Common myeloid progenitor, CD34-positive (primary cell): ENCODE measurements around the gene THRB.

Source experiments
- CTCF ChIA-PET: fragments of 350-600 bp; sonication (Branson Sonifier 250); formaldehyde crosslinking; loops from one replicate; lab custom pipeline; 2021; ENCODE audit warnings: antibody characterized with exemption; lab: Charles Lee
- POLR2A ChIA-PET: fragments of 350-600 bp; sonication (Branson Sonifier 250); formaldehyde crosslinking; loops from one replicate; lab custom pipeline; 2021; ENCODE audit warnings: antibody characterized with exemption; lab: Charles Lee
- DNase-seq, 3 donors: peaks; one replicate each; pipeline versions ENCODE4 v3.0.0 to v3.0.0-alpha.2; 2013
- H3K27ac ChIP-seq, 2 experiments: 1 replicate in 1 of 2; 2 replicates in 1 of 2; pipeline ENCODE4 v1.7.0; 2013; ENCODE audit warnings: inconsistent platforms in 2 of 2, low read length in 2 of 2, mild to moderate bottlenecking in 2 of 2, low read depth in 1 of 2, moderate library complexity in 1 of 2; ENCODE audit not compliant: severe bottlenecking in 2 of 2, insufficient read depth in 1 of 2, poor library complexity in 1 of 2
- H3K27me3 ChIP-seq, 5 experiments: replicated peaks in 2 of 5; 1 replicate in 3 of 5; 2 replicates in 2 of 5; pipeline versions ENCODE4 v1.6.1 to v1.7.0; 2013; ENCODE audit warnings: low read length in 4 of 5, mild to moderate bottlenecking in 2 of 5, moderate library complexity in 2 of 5, inconsistent platforms in 1 of 5; ENCODE audit not compliant: insufficient read depth in 5 of 5, control insufficient read depth in 4 of 5
- H3K36me3 ChIP-seq, 4 experiments: 1 replicate in 2 of 4; 2 replicates in 2 of 4; pipeline versions ENCODE4 v1.6.1 to v1.7.0; 2013; ENCODE audit warnings: low read length in 3 of 4, control low read depth in 1 of 4, mild to moderate bottlenecking in 1 of 4; ENCODE audit not compliant: control insufficient read depth in 4 of 4, insufficient read depth in 4 of 4
- H3K4me1 ChIP-seq, 4 experiments: 1 replicate in 3 of 4; 2 replicates in 1 of 4; pipeline versions ENCODE4 v1.6.1 to v1.7.1; 2013; ENCODE audit warnings: low read length in 3 of 4, mild to moderate bottlenecking in 3 of 4, control low read depth in 1 of 4, inconsistent platforms in 1 of 4, moderate library complexity in 1 of 4; ENCODE audit not compliant: control insufficient read depth in 4 of 4, insufficient read depth in 4 of 4; ENCODE audit errors: control extremely low read depth in 1 of 4
- H3K4me3 ChIP-seq, 7 experiments: 1 replicate in 4 of 7; 2 replicates in 3 of 7; pipeline versions ENCODE4 v1.5.1 to v1.7.0; 2013; ENCODE audit warnings: mild to moderate bottlenecking in 7 of 7, low read length in 6 of 7, moderate library complexity in 6 of 7, inconsistent platforms in 2 of 7, low read depth in 2 of 7, control low read depth in 1 of 7; ENCODE audit not compliant: insufficient read depth in 4 of 7, control insufficient read depth in 1 of 7; ENCODE audit errors: extremely low read depth in 1 of 7
- H3K9me3 ChIP-seq, 5 experiments: 1 replicate in 4 of 5; 2 replicates in 1 of 5; pipeline versions ENCODE4 v1.6.1 to v1.7.1; 2013; ENCODE audit warnings: low read length in 4 of 5, mild to moderate bottlenecking in 2 of 5, inconsistent platforms in 1 of 5, low read depth in 1 of 5, moderate library complexity in 1 of 5; ENCODE audit not compliant: control insufficient read depth in 4 of 5, insufficient read depth in 2 of 5; ENCODE audit errors: control extremely low read depth in 1 of 5
- WGBS: methylation state at CpG from one replicate; pipeline ENCODE4 v1.1.5; 2013; ENCODE audit not compliant: insufficient coverage; 5-methylcytosine and 5-hydroxymethylcytosine counted together

Gene THRB

GRCh38 chr3:24472358-24472757, 22.3 kb downstream of the THRB start:
- 100% methylated on average over 1 of the region's 1 CpG for WGBS
- Histone ChIP-seq H3K27me3 (no peaks in the 10 kb centered on the region), H3K27ac (no peak overlapping the region), H3K9me3 (peaks cover 0 to 7% (median 0%) of the 10 kb centered on the region in 5 experiments), H3K4me1 (no peaks in the 10 kb centered on the region), H3K36me3 (no peaks in the 10 kb centered on the region), H3K4me3 (no peak overlapping the region)
- CTCF ChIA-PET: no interaction called here
- POLR2A ChIA-PET: no interaction called here
- no peak for DNase-seq

GRCh38 chr3:24471486-24471885, 23.2 kb downstream of the THRB start:
- Histone ChIP-seq H3K4me1 (no peaks in the 10 kb centered on the region), H3K27me3 (no peaks in the 10 kb centered on the region), H3K36me3 (no peaks in the 10 kb centered on the region), H3K9me3 (peaks cover 0 to 9% (median 0%) of the 10 kb centered on the region in 5 experiments), H3K4me3 (no peak overlapping the region), H3K27ac (no peak overlapping the region)
- no peak for DNase-seq
- WGBS: no CpG with 5 or more reads among the region's 1 CpG
- POLR2A ChIA-PET: no interaction called here
- CTCF ChIA-PET: no interaction called here

DNA sequence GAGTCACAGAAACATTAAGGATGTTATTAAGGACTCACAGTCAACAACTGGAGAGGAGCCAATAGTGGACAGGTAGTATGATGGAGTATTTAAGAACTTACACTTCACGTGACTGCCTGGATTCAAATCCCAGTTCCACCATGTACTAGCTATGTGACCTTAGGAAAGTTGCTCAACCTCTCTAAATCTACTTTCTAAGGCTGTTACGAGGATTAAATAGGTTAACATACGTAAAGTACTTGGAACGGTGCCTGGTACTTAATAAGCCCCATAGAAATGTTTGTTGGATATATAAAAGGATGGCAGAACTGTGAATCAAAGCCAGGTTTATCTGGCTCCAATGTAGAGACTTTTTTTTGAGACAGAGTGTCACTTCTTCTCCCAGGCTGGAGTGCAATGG, 24.4 kb downstream of the THRB start:
- no peak for DNase-seq
- Histone ChIP-seq H3K36me3 (no peaks in the 10 kb centered on the region), H3K4me1 (no peaks in the 10 kb centered on the region), H3K27me3 (no peaks in the 10 kb centered on the region), H3K9me3 (peaks cover 0 to 9% (median 0%) of the 10 kb centered on the region in 5 experiments), H3K4me3 (no peak overlapping the region), H3K27ac (no peak overlapping the region)
- CTCF ChIA-PET: interaction anchor here (1.0 to 1.4 kb wide), 2 partner anchors 9 to 32 kb away, joined by 3 read pairs; no protein-coding TSS in a partner anchor
- 100% methylated on average over 3 of the region's 4 CpGs for WGBS
- POLR2A ChIA-PET: no interaction called here

DNA sequence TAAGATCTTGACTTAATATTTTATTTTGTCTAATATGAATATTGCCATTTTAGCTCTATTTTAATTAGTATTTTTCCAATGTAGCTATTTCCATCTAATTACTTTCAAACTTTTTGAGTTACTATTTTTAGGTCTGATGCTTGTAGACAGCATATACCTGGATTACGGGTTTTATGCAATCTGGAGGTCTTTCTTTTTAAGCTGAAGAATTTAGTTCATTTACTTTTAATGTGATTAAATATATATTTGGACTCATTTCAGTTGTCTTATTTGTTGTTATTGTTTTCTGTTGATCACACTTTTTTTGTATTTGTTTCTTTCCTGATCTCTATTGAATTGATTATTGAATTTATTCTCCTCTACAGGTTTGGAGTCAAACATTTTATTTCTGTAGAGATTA, 30.3 kb downstream of the THRB start:
- DNase-seq: no peak
- Histone ChIP-seq H3K36me3 (no peaks in the 10 kb centered on the region), H3K27ac (no peak overlapping the region), H3K4me1 (peaks cover 0 to 2% (median 0%) of the 10 kb centered on the region in 4 experiments), H3K9me3 (peaks cover 0 to 9% (median 0%) of the 10 kb centered on the region in 5 experiments), H3K27me3 (no peaks in the 10 kb centered on the region), H3K4me3 (no peak overlapping the region)
- no CpG with 5 or more reads among the region's 1 CpG for WGBS
- ChIA-PET CTCF (no interaction called here), POLR2A (interaction anchor here (0.6 kb wide), 1 partner anchor 27 kb away, joined by 3 read pairs; no protein-coding TSS in a partner anchor)

GRCh38 chr3:24462737-24463136, 31.9 kb downstream of the THRB start:
- Histone ChIP-seq H3K4me1 (peaks cover 0 to 2% (median 0%) of the 10 kb centered on the region in 4 experiments), H3K4me3 (no peak overlapping the region), H3K9me3 (peaks cover 0 to 6% (median 0%) of the 10 kb centered on the region in 5 experiments), H3K27me3 (no peaks in the 10 kb centered on the region), H3K27ac (no peak overlapping the region), H3K36me3 (no peaks in the 10 kb centered on the region)
- POLR2A ChIA-PET: no interaction called here
- DNase-seq: no peak
- CTCF ChIA-PET: interaction anchor here (1.2 to 1.3 kb wide), 2 partner anchors 15 to 72 kb away, joined by 3 to 5 read pairs; no protein-coding TSS in a partner anchor
- WGBS: 100% methylated on average over 1 of the region's 1 CpG

GRCh38 chr3:24460974-24461373, 33.7 kb downstream of the THRB start:
- peaks cover 0 to 2% (median 0%) of the 10 kb centered on the region in 4 experiments for H3K4me1 ChIP-seq
- no peaks in the 10 kb centered on the region for H3K9me3 ChIP-seq
- no peak for DNase-seq
- H3K4me3 ChIP-seq: no peak overlapping the region
- no peak overlapping the region for H3K27ac ChIP-seq
- ChIA-PET POLR2A (no interaction called here), CTCF (no interaction called here)
- H3K36me3 ChIP-seq: no peaks in the 10 kb centered on the region
- no peaks in the 10 kb centered on the region for H3K27me3 ChIP-seq
- no CpG with 5 or more reads among the region's 2 CpGs for WGBS

DNA sequence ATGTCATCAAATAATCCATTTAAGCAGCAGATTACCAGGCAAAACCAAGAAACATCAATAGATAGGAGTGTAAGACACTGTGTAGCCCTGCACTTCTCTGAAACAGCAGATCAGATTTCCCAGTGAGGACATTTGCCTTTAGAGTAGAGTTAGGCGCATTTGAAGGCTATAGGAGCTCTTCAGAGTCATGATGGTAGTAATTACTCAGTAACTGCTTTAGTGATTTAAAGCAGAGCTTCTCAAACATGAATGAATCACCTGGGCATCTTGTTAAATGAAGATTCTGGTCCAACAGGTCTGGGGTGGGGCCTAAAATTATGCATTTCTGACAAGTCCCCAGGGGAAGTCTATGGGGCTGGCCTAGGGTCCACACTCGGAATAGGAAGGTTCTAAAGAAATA, 36.9 kb downstream of the THRB start:
- DNase-seq: no peak
- Histone ChIP-seq H3K9me3 (no peaks in the 10 kb centered on the region), H3K4me1 (peaks cover 0 to 2% (median 0%) of the 10 kb centered on the region in 4 experiments), H3K4me3 (no peak overlapping the region), H3K27ac (no peak overlapping the region), H3K36me3 (no peaks in the 10 kb centered on the region), H3K27me3 (no peaks in the 10 kb centered on the region)
- WGBS: no CpG with 5 or more reads among the region's 2 CpGs
- ChIA-PET CTCF (no interaction called here), POLR2A (no interaction called here)
